Endothelial cell of umbilical vein (primary cell): ENCODE results near the gene NKX2-3. TPM values are rescaled to one million over a fixed set of nuclear protein-coding genes. Genes with fewer than 3 reads are reported as not detected.

ENCODE experiments used
- BruUV-seq: library from RNA; stranded (reverse); fragments of 400-500 nt; replicated peaks from 2 replicates; lab custom pipeline; 2021; lab: Mats Ljungman, UMichigan
- CTCF ChIA-PET: fragments of 300-600, 350-600 bp; sonication (Branson Sonifier 250); formaldehyde crosslinking; loops from one replicate; lab custom pipeline; 2021; ENCODE audit warnings: antibody characterized with exemption, inconsistent platforms; lab: Charles Lee
- POLR2A ChIA-PET: fragments of 300-600, 350-600 bp; sonication (Branson Sonifier 250); formaldehyde crosslinking; loops from one replicate; lab custom pipeline; 2021; ENCODE audit warnings: antibody characterized with exemption, inconsistent platforms; lab: Charles Lee
- DNase-seq: peaks from one replicate; pipeline ENCODE4 v3.0.0-alpha.2; 2011; ENCODE audit warnings: low read depth, low spot score
- FAIRE-seq: peaks from 2 replicates; lab custom pipeline; 2011; peaks lifted over from hg19 to GRCh38; lab: Jason Lieb, UNC
- H2AFZ ChIP-seq: 2 replicates; pipeline ENCODE4 v1.6.0; 2012; ENCODE audit warnings: low read depth, low read length, control low read depth, inconsistent platforms
- H3K27ac ChIP-seq: 2 replicates; pipeline ENCODE4 v1.5.1; 2011; ENCODE audit warnings: low read depth, mild to moderate bottlenecking, control low read depth, low read length, moderate library complexity; ENCODE audit not compliant: insufficient read depth
- H3K27me3 ChIP-seq, 2 experiments: 2 replicates each; pipeline versions ENCODE4 v1.6.0 to v1.6.1; 2011; ENCODE audit warnings: low read length in 2 of 2, mixed read lengths in 1 of 2; ENCODE audit not compliant: control insufficient read depth in 2 of 2, insufficient read depth in 2 of 2
- H3K36me3 ChIP-seq, 2 experiments: 2 replicates in 1 of 2; 3 replicates in 1 of 2; pipeline ENCODE4 v1.5.1; 2011; ENCODE audit warnings: low read length in 2 of 2, mild to moderate bottlenecking in 1 of 2, moderate library complexity in 1 of 2; ENCODE audit not compliant: control insufficient read depth in 2 of 2, insufficient read depth in 2 of 2; ENCODE audit errors: extremely low read depth in 1 of 2
- H3K4me1 ChIP-seq: 3 replicates; pipeline ENCODE4 v1.5.1; 2011; ENCODE audit warnings: mild to moderate bottlenecking, low read length; ENCODE audit not compliant: control insufficient read depth, insufficient read depth; ENCODE audit errors: extremely low read depth
- H3K4me2 ChIP-seq: 2 replicates; pipeline ENCODE4 v1.6.1; 2011; ENCODE audit warnings: low read length, control low read depth, mixed read lengths; ENCODE audit not compliant: insufficient read depth
- H3K4me3 ChIP-seq, 3 experiments: fragments of 200-600 bp in 1 of 3; sonication (generic), shearing (Covaris generic) in 1 of 3; replicated peaks in 1 of 3; 2 replicates each; pipeline ENCODE4 v1.5.1; 2011 to 2016; ENCODE audit warnings: control low read depth in 3 of 3, low read length in 3 of 3, mild to moderate bottlenecking in 2 of 3, inconsistent platforms in 1 of 3, low read depth in 1 of 3, moderate library complexity in 1 of 3; ENCODE audit not compliant: insufficient read depth in 1 of 3
- H3K79me2 ChIP-seq: 2 replicates; pipeline ENCODE4 v1.6.0; 2012; ENCODE audit warnings: low read length, inconsistent platforms; ENCODE audit not compliant: control insufficient read depth, insufficient read depth
- H3K9ac ChIP-seq: replicated peaks from 2 replicates; pipeline ENCODE3; 2011; ENCODE audit warnings: low read length, control low read depth; ENCODE audit not compliant: insufficient read depth; ENCODE audit errors: extremely low read depth
- H3K9me1 ChIP-seq: replicated peaks from 3 replicates; pipeline ENCODE4 v1.6.0; 2011; ENCODE audit warnings: mild to moderate bottlenecking, low read length; ENCODE audit not compliant: control insufficient read depth, insufficient read depth; ENCODE audit errors: extremely low read depth
- H3K9me3 ChIP-seq: replicated peaks from 2 replicates; pipeline ENCODE4 v1.5.1; 2012; ENCODE audit warnings: low read length, inconsistent platforms; ENCODE audit not compliant: control insufficient read depth, insufficient read depth
- H4K20me1 ChIP-seq: replicated peaks from 2 replicates; pipeline ENCODE3; 2011; ENCODE audit warnings: mild to moderate bottlenecking, low read length; ENCODE audit not compliant: control insufficient read depth, insufficient read depth; ENCODE audit errors: extremely low read depth
- EZH2 ChIP-seq: IDR thresholded peaks from 2 replicates; pipeline ENCODE4 v1.6.1; 2012; ENCODE audit warnings: borderline replicate concordance, low read depth, mild to moderate bottlenecking, moderate library complexity, low read length, inconsistent platforms; ENCODE audit not compliant: severe bottlenecking
- FOS ChIP-seq: IDR thresholded peaks from 2 replicates; pipeline ENCODE4 v1.6.1; 2011; ENCODE audit warnings: mild to moderate bottlenecking, low read length, moderate library complexity, borderline replicate concordance; ENCODE audit not compliant: insufficient read depth
- GATA2 ChIP-seq: IDR thresholded peaks from 2 replicates; pipeline ENCODE4 v1.7.0; 2011; ENCODE audit warnings: low read depth, mild to moderate bottlenecking, moderate library complexity, mixed read lengths, low read length; ENCODE audit not compliant: insufficient read length, insufficient read depth
- JUN ChIP-seq: IDR thresholded peaks from 2 replicates; pipeline ENCODE4 v1.6.1; 2011; ENCODE audit warnings: borderline replicate concordance, low read depth; ENCODE audit not compliant: insufficient read length, insufficient read depth
- MAX ChIP-seq: IDR thresholded peaks from 2 replicates; pipeline ENCODE4 v1.6.1; 2011; ENCODE audit not compliant: insufficient read depth, insufficient read length
- POLR2A ChIP-seq: IDR thresholded peaks from 2 replicates; pipeline ENCODE4 v1.6.1; 2012; ENCODE audit warnings: low read depth, mild to moderate bottlenecking, control low read depth, low read length
- POLR2AphosphoS5 ChIP-seq: IDR thresholded peaks from 2 replicates; pipeline ENCODE4 v1.6.1; 2012; ENCODE audit warnings: low read depth, mild to moderate bottlenecking, control low read depth, low read length, moderate library complexity; ENCODE audit not compliant: insufficient read depth
- dilution Hi-C: fragments of 300-500 bp; cut with MboI; formaldehyde crosslinking; loops from one replicate; pipeline ENCODE4 v1.15.0; 2019; ENCODE audit warnings: low sequenced_read_pairs; ENCODE audit not compliant: extremely low pct_ligation_motif_present
- intact Hi-C: fragments of 100-400 bp; cut with micrococcal nuclease; formaldehyde crosslinking; loops from one replicate; pipeline ENCODE4 v1.10.0; 2022
- polyA plus RNA-seq, 4 experiments: library from polyadenylated mRNA; depleted of rRNA in 3 of 4; stranded (reverse) in 3 of 4; unstranded in 1 of 4; fragments of >200 nt; gene quantifications; 2 replicates each; pipeline versions ENCODE4 v1.2.1 to v1.2.3, GENCODE V29; 2011 to 2012; ENCODE audit warnings: missing spikeins in 1 of 4
- total RNA-seq: library from RNA; stranded (reverse); gene quantifications from 2 replicates; pipeline ENCODE4 v1.2.3, GENCODE V29; 2021

Gene NKX2-3
- total and polyA plus RNA-seq, 2 donors (not counting 3 experiments of a cell fraction or from before 2014, with no cell fraction given), result not detected

GRCh38 chr10:99540657-99541531 is 8.2 kb downstream of the NKX2-3 start:
- no peak overlapping the region for H3K4me2 ChIP-seq
- H3K79me2 ChIP-seq, result no peaks in the 10 kb centered on the region
- no peak overlapping the region for H3K9ac ChIP-seq
- no peaks in the 10 kb centered on the region for H3K36me3 ChIP-seq
- dilution Hi-C loops, result no loop called here
- no peaks in the 10 kb centered on the region for H3K9me3 ChIP-seq
- ChIA-PET POLR2A (no interaction called here), CTCF (interaction anchor here (1.0 to 2.2 kb wide), 2 partner anchors 105 to 107 kb away, joined by 4 to 9 read pairs; no protein-coding TSS in a partner anchor)
- H4K20me1 ChIP-seq, result no peaks in the 10 kb centered on the region
- peak; percentile 89 for TF ChIP-seq EZH2
- no peak for TF ChIP-seq GATA2
- no peak for DNase-seq
- intact Hi-C loops, result no loop called here
- H3K27ac ChIP-seq, result no peak overlapping the region
- no peaks in the 10 kb centered on the region for H3K4me1 ChIP-seq
- no TSS peak for BruUV-seq
- peaks cover 72 to 82% of the 10 kb centered on the region in 2 experiments for H3K27me3 ChIP-seq
- no peaks in the 10 kb centered on the region for H3K9me1 ChIP-seq
- H3K4me3 ChIP-seq, result no peak overlapping the region
- H2AFZ ChIP-seq, result no peak overlapping the region
- no peak for FAIRE-seq

- CTCF ChIA-PET, result interaction anchor here (1.0 to 1.4 kb wide), 3 partner anchors 60 to 108 kb away, joined by 3 to 4 read pairs (median 3); no protein-coding TSS in a partner anchor
- BruUV-seq, result no TSS peak
Observed at GRCh38 chr10:99544322-99544721, 11.6 kb downstream of the NKX2-3 start.

More at GRCh38 chr10:99544322-99544721, 11.6 kb downstream of the NKX2-3 start:
- Histone ChIP-seq H3K4me2 (no peak overlapping the region), H3K4me1 (no peaks in the 10 kb centered on the region), H3K27me3 (peaks cover 47 to 66% of the 10 kb centered on the region in 2 experiments), H3K9me3 (no peaks in the 10 kb centered on the region), H2AFZ (no peak overlapping the region), H3K4me3 (no peak overlapping the region), H3K9me1 (no peaks in the 10 kb centered on the region), H3K9ac (no peak overlapping the region), H3K79me2 (no peaks in the 10 kb centered on the region), H3K27ac (no peak overlapping the region), H4K20me1 (no peaks in the 10 kb centered on the region), H3K36me3 (no peaks in the 10 kb centered on the region)
- POLR2A ChIA-PET, result no interaction called here
- DNase-seq (no peak), FAIRE-seq (no peak)
- dilution Hi-C loops, result no loop called here
- TF ChIP-seq JUN (no peak), POLR2AphosphoS5 (no peak), POLR2A (no peak), EZH2 (peak; percentile 32), FOS (no peak), GATA2 (no peak), MAX (no peak)
- intact Hi-C loops, result no loop called here
